Mesenchymal stem cell (in vitro differentiated cells and primary cell): ENCODE measurements around the gene TNFAIP8.
A peak's percentile ranks its signal among the peaks of the same experiment; 100 is the strongest.

Experiments
- DNase-seq: peaks from one replicate; pipeline ENCODE4 v3.0.0-alpha.2; 2013
- H2AFZ ChIP-seq: one replicate; pipeline ENCODE4 v1.6.1; 2013; ENCODE audit warnings: low read depth, mild to moderate bottlenecking, control low read depth, inconsistent platforms, low read length, moderate library complexity
- H2AK5ac ChIP-seq: 2 replicates; pipeline ENCODE4 v1.6.1; 2013; ENCODE audit warnings: low read length, moderate library complexity, mild to moderate bottlenecking, inconsistent platforms; ENCODE audit not compliant: severe bottlenecking
- H2BK120ac ChIP-seq: one replicate; pipeline ENCODE4 v1.6.1; 2013; ENCODE audit warnings: low read depth, mild to moderate bottlenecking, inconsistent platforms, low read length, moderate library complexity
- H2BK12ac ChIP-seq, 2 experiments: one replicate each; pipeline ENCODE4 v1.6.1; 2013; ENCODE audit warnings: inconsistent platforms in 2 of 2, low read length in 2 of 2, mild to moderate bottlenecking in 2 of 2, moderate library complexity in 2 of 2, control low read depth in 1 of 2
- H2BK15ac ChIP-seq: one replicate; pipeline ENCODE4 v1.6.1; 2013; ENCODE audit warnings: mild to moderate bottlenecking, low read depth, inconsistent platforms; ENCODE audit not compliant: poor library complexity, severe bottlenecking
- H2BK5ac ChIP-seq: 2 replicates; pipeline ENCODE4 v1.6.1; 2013; ENCODE audit warnings: low read depth, mild to moderate bottlenecking, low read length, control low read depth, inconsistent platforms; ENCODE audit not compliant: poor library complexity, severe bottlenecking
- H3K14ac ChIP-seq, 2 experiments: one replicate each; pipeline ENCODE4 v1.6.1; 2013; ENCODE audit warnings: inconsistent platforms in 2 of 2, low read length in 2 of 2, control low read depth in 1 of 2, mild to moderate bottlenecking in 1 of 2, moderate library complexity in 1 of 2
- H3K18ac ChIP-seq, 2 experiments: one replicate each; pipeline ENCODE4 v1.6.1; 2013; ENCODE audit warnings: inconsistent platforms in 2 of 2, low read length in 2 of 2, control low read depth in 1 of 2, low read depth in 1 of 2, mild to moderate bottlenecking in 1 of 2
- H3K23ac ChIP-seq, 2 experiments: one replicate each; pipeline ENCODE4 v1.6.1; 2013; ENCODE audit warnings: inconsistent platforms in 2 of 2, low read length in 2 of 2, mild to moderate bottlenecking in 2 of 2, moderate library complexity in 2 of 2, control low read depth in 1 of 2
- H3K27ac ChIP-seq: 2 replicates; pipeline ENCODE4 v1.5.1; 2013; ENCODE audit warnings: mild to moderate bottlenecking, moderate library complexity, low read length, control low read depth, inconsistent platforms; ENCODE audit not compliant: poor library complexity, severe bottlenecking
- H3K27me3 ChIP-seq, 2 experiments: 2 replicates each; pipeline versions ENCODE4 v1.6.1 to v1.7.0; 2013; ENCODE audit warnings: low read length in 2 of 2, mild to moderate bottlenecking in 2 of 2, moderate library complexity in 2 of 2, control low read depth in 1 of 2, inconsistent platforms in 1 of 2; ENCODE audit not compliant: control insufficient read depth in 1 of 2, insufficient read depth in 1 of 2
- H3K36me3 ChIP-seq, 2 experiments: 2 replicates each; pipeline versions ENCODE4 v1.6.1 to v1.7.0; 2013; ENCODE audit warnings: low read length in 2 of 2, control low read depth in 1 of 2, inconsistent platforms in 1 of 2, low read depth in 1 of 2, mild to moderate bottlenecking in 1 of 2; ENCODE audit not compliant: insufficient read depth in 2 of 2, control insufficient read depth in 1 of 2
- H3K4ac ChIP-seq, 2 experiments: one replicate each; pipeline ENCODE4 v1.6.1; 2013; ENCODE audit warnings: inconsistent platforms in 2 of 2, low read length in 2 of 2, mild to moderate bottlenecking in 2 of 2, moderate library complexity in 2 of 2, control low read depth in 1 of 2, low read depth in 1 of 2
- H3K4me1 ChIP-seq: 2 replicates; pipeline ENCODE4 v1.6.1; 2013; ENCODE audit warnings: low read depth, low read length, control low read depth; ENCODE audit not compliant: control insufficient read depth, insufficient read depth
- H3K4me2 ChIP-seq: 2 replicates; pipeline ENCODE4 v1.6.1; 2013; ENCODE audit warnings: low read length, mild to moderate bottlenecking, inconsistent platforms; ENCODE audit not compliant: poor library complexity, severe bottlenecking
- H3K4me3 ChIP-seq, 2 experiments: 2 replicates each; pipeline versions ENCODE4 v1.5.1 to v1.7.0; 2013; ENCODE audit warnings: low read length in 2 of 2, mild to moderate bottlenecking in 2 of 2, control low read depth in 1 of 2, low read depth in 1 of 2; ENCODE audit not compliant: insufficient read depth in 1 of 2
- H3K79me1 ChIP-seq: replicated peaks from 2 replicates; pipeline ENCODE4 v1.6.1; 2013; ENCODE audit warnings: mild to moderate bottlenecking, control low read depth, low read length, inconsistent platforms; ENCODE audit not compliant: poor library complexity, severe bottlenecking
- H3K9ac ChIP-seq: 2 replicates; pipeline ENCODE4 v1.7.0; 2013; ENCODE audit warnings: mild to moderate bottlenecking, low read length, moderate library complexity
- H3K9me3 ChIP-seq: 2 replicates; pipeline ENCODE4 v1.7.0; 2013; ENCODE audit warnings: mild to moderate bottlenecking, low read length; ENCODE audit not compliant: control insufficient read depth
- H4K8ac ChIP-seq: one replicate; pipeline ENCODE4 v1.6.1; 2013; ENCODE audit warnings: inconsistent platforms, mild to moderate bottlenecking, low read length, moderate library complexity
- H4K91ac ChIP-seq: one replicate; pipeline ENCODE4 v1.6.1; 2013; ENCODE audit warnings: mild to moderate bottlenecking, low read length, inconsistent platforms
- WGBS: methylation state at CpG from one replicate; pipeline ENCODE4 v1.1.7; 2013; ENCODE audit warnings: mixed read lengths; 5-methylcytosine and 5-hydroxymethylcytosine counted together

TNFAIP8 gene

DNA sequence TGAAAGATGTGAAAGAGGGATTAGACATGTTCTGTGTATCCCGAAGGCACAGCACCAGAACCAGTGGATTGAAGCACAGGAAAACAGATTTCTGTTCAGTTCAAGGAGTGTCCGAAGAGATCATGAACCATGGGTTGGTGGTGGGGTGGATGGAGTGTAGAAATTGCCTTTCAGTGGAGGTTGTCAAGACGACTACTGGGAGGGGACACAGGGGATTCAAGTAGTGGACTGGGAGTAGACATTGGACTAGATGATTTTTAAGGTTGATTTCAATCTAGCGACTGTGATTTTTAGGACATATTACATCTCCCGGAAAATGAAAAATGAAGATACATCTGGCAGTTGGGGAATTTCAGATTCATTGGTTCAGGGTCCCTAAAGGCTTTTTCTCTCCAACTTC, 35.9 kb upstream of the TNFAIP8 start:
- H3K18ac ChIP-seq = no peak overlapping the region
- no peak overlapping the region for H2BK120ac ChIP-seq
- no peak overlapping the region for H2BK12ac ChIP-seq
- no peak overlapping the region for H2BK5ac ChIP-seq
- no peak overlapping the region for H3K4me3 ChIP-seq
- H3K23ac ChIP-seq = no peak overlapping the region
- no peak overlapping the region for H3K4ac ChIP-seq
- H3K4me2 ChIP-seq = no peak overlapping the region
- H3K4me1 ChIP-seq = peaks cover 15% of the 10 kb centered on the region
- no peaks in the 10 kb centered on the region for H3K36me3 ChIP-seq
- no peak overlapping the region for H3K27ac ChIP-seq
- WGBS = 92% methylated on average over 5 of the region's 5 CpGs
- DNase-seq = no peak
- no peaks in the 10 kb centered on the region for H3K9me3 ChIP-seq
- no peaks in the 10 kb centered on the region for H3K27me3 ChIP-seq
- H2BK15ac ChIP-seq = peak overlapping the region; percentile 58
- no peak overlapping the region for H3K14ac ChIP-seq
- peak overlapping the region; percentile 74 for H2AK5ac ChIP-seq
- H3K9ac ChIP-seq = no peak overlapping the region
- no peak overlapping the region for H2AFZ ChIP-seq
- no peak overlapping the region for H4K91ac ChIP-seq
- no peak overlapping the region for H4K8ac ChIP-seq
- peaks cover 24% of the 10 kb centered on the region for H3K79me1 ChIP-seq

DNA sequence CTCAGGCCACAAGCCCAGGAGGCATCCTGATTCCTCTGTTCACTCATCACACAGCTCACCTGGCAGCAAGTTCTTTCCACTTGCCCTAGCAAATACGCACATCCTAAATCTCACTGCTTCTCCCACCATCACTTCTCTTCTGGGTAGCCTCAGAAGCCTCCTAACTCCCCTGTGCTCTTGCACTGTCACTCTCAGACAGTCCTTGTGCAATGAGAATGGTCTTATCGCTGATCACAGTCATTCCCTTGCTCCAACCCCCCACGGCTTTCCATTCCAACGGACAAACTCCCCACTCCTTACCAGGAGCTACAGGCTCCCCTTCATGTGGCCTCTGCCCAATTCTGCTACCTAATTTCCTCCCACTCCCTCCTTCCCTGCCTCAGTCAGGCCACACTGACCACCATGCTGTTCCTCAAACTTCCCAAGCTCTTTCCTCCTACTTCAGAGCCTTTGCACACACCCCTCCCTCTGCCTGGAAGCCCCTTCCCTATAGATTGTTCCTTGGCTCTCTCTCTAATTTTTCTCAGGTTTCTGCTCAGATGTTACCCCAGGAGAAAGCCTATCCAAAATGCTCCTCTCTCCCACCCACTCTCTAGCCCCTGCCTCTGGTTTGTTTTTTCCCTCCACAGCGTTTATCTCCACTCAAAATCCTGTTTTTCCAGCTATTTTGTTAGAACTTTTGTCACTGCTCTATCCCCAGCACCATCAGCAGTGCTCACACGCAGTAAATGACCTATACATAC, 34.1 kb upstream of the TNFAIP8 start:
- Histone ChIP-seq H3K27me3 (no peaks in the 10 kb centered on the region), H3K79me1 (peaks cover 16% of the 10 kb centered on the region), H2AFZ (no peak overlapping the region), H2AK5ac (peak overlapping the region; percentile 89), H3K14ac (no peak overlapping the region), H2BK12ac (peak overlapping the region; percentile 29 to 35), H3K36me3 (no peaks in the 10 kb centered on the region), H2BK5ac (no peak overlapping the region), H3K4me1 (peaks cover 18% of the 10 kb centered on the region), H3K4ac (no peak overlapping the region), H3K4me3 (no peak overlapping the region), H2BK15ac (no peak overlapping the region), H3K4me2 (no peak overlapping the region), H4K91ac (peak overlapping the region; percentile 47), H3K9ac (no peak overlapping the region), H3K18ac (peak overlapping the region in 1 of 2 experiments; percentile 0), H3K23ac (no peak overlapping the region), H2BK120ac (peak overlapping the region; percentile 2), H3K9me3 (no peaks in the 10 kb centered on the region), H4K8ac (peak overlapping the region; percentile 0), H3K27ac (peak overlapping the region; percentile 93)
- no peak for DNase-seq
- WGBS = 92% methylated on average over 6 of the region's 6 CpGs

DNA sequence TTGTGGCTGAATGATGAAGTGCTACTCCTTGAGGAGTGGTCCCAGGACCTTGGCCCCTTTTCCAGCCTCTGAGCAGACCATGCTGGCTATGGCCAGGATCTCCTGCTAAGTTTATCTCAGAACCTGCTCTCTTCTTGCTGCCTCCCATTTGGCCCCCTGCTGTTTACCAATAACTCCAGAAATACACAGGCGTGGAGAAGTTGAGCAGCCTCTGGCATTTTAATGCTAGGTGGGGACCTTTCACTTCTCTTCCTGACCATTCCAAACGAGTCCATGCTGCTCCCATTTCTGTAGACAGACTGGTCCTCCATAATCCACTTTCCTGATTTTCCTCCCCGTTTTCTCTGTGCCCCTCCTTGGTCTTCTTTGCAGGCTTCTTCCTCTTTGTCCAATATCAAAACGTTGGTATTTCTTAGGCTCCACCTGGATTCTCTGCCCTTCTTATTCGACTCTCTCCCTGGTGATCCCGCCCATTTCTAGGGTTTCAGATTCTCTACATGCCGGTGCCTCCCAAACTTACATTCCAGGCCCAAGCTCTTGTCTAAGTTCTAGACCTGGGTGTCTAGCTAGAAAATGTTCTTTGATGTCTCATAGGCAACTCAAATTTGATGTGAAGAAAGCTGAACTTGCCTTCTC, 33.4 kb upstream of the TNFAIP8 start:
- Histone ChIP-seq H3K36me3 (no peaks in the 10 kb centered on the region), H2BK12ac (peak overlapping the region; percentile 45 to 49), H3K4me3 (no peak overlapping the region), H2BK5ac (no peak overlapping the region), H2AFZ (no peak overlapping the region), H3K23ac (no peak overlapping the region), H3K79me1 (peaks cover 16% of the 10 kb centered on the region), H3K4ac (no peak overlapping the region), H2BK120ac (no peak overlapping the region), H4K91ac (no peak overlapping the region), H2BK15ac (no peak overlapping the region), H4K8ac (no peak overlapping the region), H3K9ac (no peak overlapping the region), H3K9me3 (no peaks in the 10 kb centered on the region), H2AK5ac (peak overlapping the region; percentile 89), H3K27ac (peak overlapping the region; percentile 93), H3K4me1 (peaks cover 18% of the 10 kb centered on the region), H3K18ac (peak overlapping the region; percentile 11 to 84), H3K14ac (no peak overlapping the region), H3K4me2 (no peak overlapping the region), H3K27me3 (no peaks in the 10 kb centered on the region)
- 75% methylated on average over 6 of the region's 7 CpGs for WGBS
- DNase-seq = no peak

DNA sequence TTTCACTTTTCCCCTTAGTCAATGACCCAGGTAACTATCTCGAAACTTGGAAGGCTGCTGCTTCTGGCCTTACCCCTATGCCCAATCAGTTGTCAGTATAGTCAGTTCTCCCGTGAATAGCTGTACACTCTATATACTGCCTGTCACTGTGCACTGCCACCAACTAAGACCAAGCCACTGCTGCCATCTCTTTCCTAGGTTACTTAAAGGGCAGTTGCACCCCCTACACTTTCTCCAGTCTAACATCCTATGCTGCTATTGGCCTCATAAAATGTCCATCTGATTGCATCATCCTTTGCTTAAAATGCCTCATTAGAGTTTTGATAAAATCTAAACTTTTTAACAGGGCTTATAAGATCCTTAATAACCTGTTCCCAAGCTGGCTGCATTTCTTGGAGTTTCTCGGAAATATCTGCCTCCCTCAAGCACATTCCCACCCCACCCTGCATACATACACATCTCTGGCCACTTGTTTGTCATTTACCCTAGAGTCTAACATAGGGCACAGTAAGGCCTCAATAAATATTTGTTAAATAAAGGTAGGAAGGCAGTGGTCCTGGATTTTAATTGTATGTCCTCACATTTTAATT, 32.8 kb upstream of the TNFAIP8 start:
- H3K23ac ChIP-seq = no peak overlapping the region
- H3K27me3 ChIP-seq = no peaks in the 10 kb centered on the region
- WGBS = 93% methylated on average over 3 of the region's 3 CpGs
- H3K4me3 ChIP-seq = no peak overlapping the region
- H3K27ac ChIP-seq = peak overlapping the region; percentile 93
- H2AK5ac ChIP-seq = peak overlapping the region; percentile 43
- no peak overlapping the region for H2BK15ac ChIP-seq
- no peak overlapping the region for H4K91ac ChIP-seq
- no peak overlapping the region for H3K14ac ChIP-seq
- H3K79me1 ChIP-seq = peaks cover 14% of the 10 kb centered on the region
- DNase-seq = no peak
- no peaks in the 10 kb centered on the region for H3K9me3 ChIP-seq
- H3K18ac ChIP-seq = peak overlapping the region; percentile 11 to 84
- H2BK12ac ChIP-seq = peak overlapping the region; percentile 45 to 49
- no peaks in the 10 kb centered on the region for H3K36me3 ChIP-seq
- H3K4ac ChIP-seq = no peak overlapping the region
- peaks cover 16% of the 10 kb centered on the region for H3K4me1 ChIP-seq
- peak overlapping the region; percentile 82 for H3K9ac ChIP-seq
- H2BK5ac ChIP-seq = no peak overlapping the region
- no peak overlapping the region for H3K4me2 ChIP-seq
- H2BK120ac ChIP-seq = no peak overlapping the region
- H4K8ac ChIP-seq = peak overlapping the region; percentile 69
- no peak overlapping the region for H2AFZ ChIP-seq
